SU-DHL-6 (cell line): ENCODE measurements around the gene PPT1.
A peak's percentile ranks its signal among the peaks of the same experiment; 100 is the strongest.

Experiments used
- H2AFZ ChIP-seq: fragments of 200-600 bp; sonication (generic); 2 replicates; pipeline ENCODE4 v1.6.1; 2014; ENCODE audit warnings: low read depth, mild to moderate bottlenecking, moderate library complexity, mixed read lengths, antibody characterized with exemption, low read length; ENCODE audit not compliant: severe bottlenecking
- H3F3A ChIP-seq: fragments of 200-600 bp; shearing (Covaris generic); 2 replicates; pipeline ENCODE4 v1.6.0; 2016; ENCODE audit warnings: antibody characterized with exemption, mild to moderate bottlenecking; ENCODE audit not compliant: insufficient read depth
- H3K27ac ChIP-seq: fragments of 200-600 bp; sonication (generic); 2 replicates; pipeline ENCODE4 v1.5.1; 2016; ENCODE audit warnings: low read depth, mild to moderate bottlenecking, low read length, moderate library complexity, mixed read lengths
- H3K27me3 ChIP-seq: fragments of 200-600 bp; sonication (generic), shearing (Covaris generic); 2 replicates; pipeline ENCODE4 v1.6.0; 2014; ENCODE audit warnings: mild to moderate bottlenecking, low read length
- H3K36me3 ChIP-seq: fragments of 200-600 bp; sonication (generic); 2 replicates; pipeline ENCODE4 v1.6.1; 2014; ENCODE audit warnings: mild to moderate bottlenecking, low read length, mixed read lengths
- H3K4me2 ChIP-seq: fragments of 300-600, 200-600 bp; shearing (Covaris generic), sonication (generic); 2 replicates; pipeline ENCODE4 v1.6.0; 2014; ENCODE audit warnings: low read length, low read depth, mild to moderate bottlenecking; ENCODE audit not compliant: poor library complexity, severe bottlenecking
- H3K4me3 ChIP-seq: fragments of 200-600 bp; sonication (generic); 2 replicates; pipeline ENCODE4 v1.5.1; 2014; ENCODE audit warnings: antibody characterized with exemption, low read length, mild to moderate bottlenecking, mixed read lengths; ENCODE audit not compliant: insufficient read depth, poor library complexity, severe bottlenecking
- H3K79me2 ChIP-seq: fragments of 200-600 bp; sonication (generic); 2 replicates; pipeline ENCODE4 v1.6.1; 2014; ENCODE audit warnings: mild to moderate bottlenecking, low read length, moderate library complexity; ENCODE audit not compliant: insufficient read depth
- H3K9ac ChIP-seq: fragments of 200-600 bp; sonication (generic); 2 replicates; pipeline ENCODE4 v1.7.0; 2014; ENCODE audit warnings: mild to moderate bottlenecking, low read length
- H3K9me2 ChIP-seq: fragments of 200-600 bp; sonication (generic); replicated peaks from 2 replicates; pipeline ENCODE4 v1.6.1; 2014; ENCODE audit warnings: low read length; ENCODE audit not compliant: insufficient read depth
- H3K9me3 ChIP-seq: fragments of 200-600 bp; sonication (generic); 2 replicates; pipeline ENCODE4 v1.6.1; 2014; ENCODE audit warnings: low read length, mixed read lengths; ENCODE audit not compliant: insufficient read depth
- H4K20me1 ChIP-seq: fragments of 200-600 bp; sonication (generic); 2 replicates; pipeline ENCODE4 v1.6.1; 2014; ENCODE audit warnings: low read depth, mild to moderate bottlenecking, antibody characterized with exemption, low read length, moderate library complexity, mixed read lengths
- EZH2phosphoT487 ChIP-seq: fragments of 200-600 bp; sonication (generic), shearing (Covaris generic); conservative IDR thresholded peaks from 2 replicates; pipeline ENCODE4 v1.6.1; 2018; ENCODE audit warnings: mild to moderate bottlenecking, antibody characterized with exemption, low read length, moderate library complexity, mixed read lengths
- TF ChIP-seq, protein P1 (sequence below): fragments of 200-600 bp; sonication (generic); IDR thresholded peaks from one replicate; pipeline ENCODE4 v1.5.1; 2017; ENCODE audit warnings: antibody characterized with exemption, mild to moderate bottlenecking, low read length, moderate library complexity; ENCODE audit not compliant: insufficient read depth, poor library complexity, severe bottlenecking

The PPT1 gene

DNA sequence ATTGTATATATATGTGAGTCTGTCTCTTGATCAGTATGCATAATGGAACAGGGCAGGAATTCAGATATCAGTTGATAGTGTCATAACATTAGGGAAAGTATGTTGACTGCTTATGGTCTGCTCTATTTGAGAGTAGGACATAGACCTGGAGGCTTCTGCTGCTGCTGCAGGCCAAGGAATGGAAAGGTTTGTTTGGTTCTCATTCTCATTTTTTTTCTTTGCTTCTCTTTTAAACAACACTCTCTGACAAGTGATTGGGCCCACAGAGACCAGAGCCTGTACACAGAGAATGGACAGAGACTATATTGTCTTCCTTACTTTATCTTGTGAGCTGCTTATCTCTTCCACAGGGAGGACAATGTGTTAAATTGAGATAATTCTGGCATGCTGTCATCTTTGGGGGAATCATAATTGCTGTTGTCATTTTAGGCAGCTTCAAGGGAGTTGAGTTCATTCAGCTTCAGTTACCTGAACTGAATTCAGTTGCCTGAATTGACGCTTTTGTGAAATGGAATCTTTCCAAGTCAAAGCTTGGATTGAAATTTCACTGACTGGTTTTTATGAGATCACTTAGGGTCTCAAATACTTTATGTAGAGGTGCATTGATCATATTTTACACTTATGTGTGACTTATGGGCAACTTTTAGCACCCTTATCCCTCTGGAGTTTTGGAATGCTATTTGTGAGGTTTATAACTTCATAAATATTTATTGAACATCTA is 39.6 kb downstream of the PPT1 start:
- H2AFZ ChIP-seq: no peak overlapping the region
- H3K9me2 ChIP-seq: no peaks in the 10 kb centered on the region
- H3K27ac ChIP-seq: peak overlapping the region; percentile 90
- no peaks in the 10 kb centered on the region for H3K9me3 ChIP-seq
- peaks cover 66% of the 10 kb centered on the region for H3K79me2 ChIP-seq
- no peak overlapping the region for H3K4me3 ChIP-seq
- TF ChIP-seq, protein P1, sequence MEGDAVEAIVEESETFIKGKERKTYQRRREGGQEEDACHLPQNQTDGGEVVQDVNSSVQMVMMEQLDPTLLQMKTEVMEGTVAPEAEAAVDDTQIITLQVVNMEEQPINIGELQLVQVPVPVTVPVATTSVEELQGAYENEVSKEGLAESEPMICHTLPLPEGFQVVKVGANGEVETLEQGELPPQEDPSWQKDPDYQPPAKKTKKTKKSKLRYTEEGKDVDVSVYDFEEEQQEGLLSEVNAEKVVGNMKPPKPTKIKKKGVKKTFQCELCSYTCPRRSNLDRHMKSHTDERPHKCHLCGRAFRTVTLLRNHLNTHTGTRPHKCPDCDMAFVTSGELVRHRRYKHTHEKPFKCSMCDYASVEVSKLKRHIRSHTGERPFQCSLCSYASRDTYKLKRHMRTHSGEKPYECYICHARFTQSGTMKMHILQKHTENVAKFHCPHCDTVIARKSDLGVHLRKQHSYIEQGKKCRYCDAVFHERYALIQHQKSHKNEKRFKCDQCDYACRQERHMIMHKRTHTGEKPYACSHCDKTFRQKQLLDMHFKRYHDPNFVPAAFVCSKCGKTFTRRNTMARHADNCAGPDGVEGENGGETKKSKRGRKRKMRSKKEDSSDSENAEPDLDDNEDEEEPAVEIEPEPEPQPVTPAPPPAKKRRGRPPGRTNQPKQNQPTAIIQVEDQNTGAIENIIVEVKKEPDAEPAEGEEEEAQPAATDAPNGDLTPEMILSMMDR: no peak
- TF ChIP-seq EZH2phosphoT487: no peak
- no peak overlapping the region for H3K9ac ChIP-seq
- peaks cover 28% of the 10 kb centered on the region for H3K36me3 ChIP-seq
- H3K4me2 ChIP-seq: no peak overlapping the region
- H4K20me1 ChIP-seq: no peaks in the 10 kb centered on the region
- H3F3A ChIP-seq: peaks cover 31% of the 10 kb centered on the region
- H3K27me3 ChIP-seq: no peaks in the 10 kb centered on the region

- peaks cover 74% of the 10 kb centered on the region for H3K79me2 ChIP-seq
These were observed 40.3 kb downstream of the PPT1 start for GRCh38 chr1:40056519-40057309.

GRCh38 chr1:40053138-40053887 is 43.7 kb downstream of the PPT1 start:
- H3K9ac ChIP-seq: no peak overlapping the region
- no peaks in the 10 kb centered on the region for H3K9me3 ChIP-seq
- no peak overlapping the region for H2AFZ ChIP-seq
- no peak overlapping the region for H3K27ac ChIP-seq
- H3F3A ChIP-seq: no peaks in the 10 kb centered on the region
- TF ChIP-seq, protein P1: no peak
- TF ChIP-seq EZH2phosphoT487: no peak
- peaks cover 96% of the 10 kb centered on the region for H3K79me2 ChIP-seq
- peaks cover 5% of the 10 kb centered on the region; the same call in 1 of the 2 replicates for H3K36me3 ChIP-seq
- no peak overlapping the region for H3K4me2 ChIP-seq
- peaks cover 4% of the 10 kb centered on the region; the same call in 1 of the 2 replicates for H4K20me1 ChIP-seq
- no peaks in the 10 kb centered on the region for H3K27me3 ChIP-seq
- H3K4me3 ChIP-seq: no peak overlapping the region
- H3K9me2 ChIP-seq: no peaks in the 10 kb centered on the region

More at GRCh38 chr1:40056519-40057309, 40.3 kb downstream of the PPT1 start:
- H2AFZ ChIP-seq: no peak overlapping the region
- no peaks in the 10 kb centered on the region for H3K27me3 ChIP-seq
- no peaks in the 10 kb centered on the region for H3K9me3 ChIP-seq
- H3K9me2 ChIP-seq: no peaks in the 10 kb centered on the region
- peaks cover 22% of the 10 kb centered on the region for H3K36me3 ChIP-seq
- no peak for TF ChIP-seq EZH2phosphoT487
- TF ChIP-seq, protein P1: no peak
- no peaks in the 10 kb centered on the region; the same call in 1 of the 2 replicates for H4K20me1 ChIP-seq
- H3K4me2 ChIP-seq: no peak overlapping the region
- no peak overlapping the region for H3K4me3 ChIP-seq
- peaks cover 28% of the 10 kb centered on the region for H3F3A ChIP-seq
- H3K9ac ChIP-seq: no peak overlapping the region
- H3K27ac ChIP-seq: no peak overlapping the region
